DOHH2 (cell line): ENCODE measurements around the gene AMBRA1.

Experiments used
- H3F3A ChIP-seq: fragments of 200-600 bp; sonication (generic), shearing (Covaris generic); 2 replicates; pipeline ENCODE4 v1.6.0; 2016; ENCODE audit warnings: antibody characterized with exemption, mild to moderate bottlenecking; ENCODE audit not compliant: control insufficient read depth, insufficient read depth
- H3K27ac ChIP-seq: fragments of 200-600 bp; sonication (generic); 2 replicates; pipeline ENCODE4 v1.5.1; 2014; ENCODE audit warnings: low read depth, mild to moderate bottlenecking, low read length, moderate library complexity
- H3K27me3 ChIP-seq: fragments of 200-600 bp; sonication (generic); 2 replicates; pipeline ENCODE4 v1.6.1; 2014; ENCODE audit warnings: mild to moderate bottlenecking, low read length, mixed read lengths; ENCODE audit not compliant: control insufficient read depth
- H3K36me3 ChIP-seq: fragments of 200-600 bp; sonication (generic); 2 replicates; pipeline ENCODE4 v1.6.1; 2014; ENCODE audit warnings: mild to moderate bottlenecking, low read length, moderate library complexity, mixed read lengths; ENCODE audit not compliant: control insufficient read depth
- H3K4me1 ChIP-seq: fragments of 200-600 bp; sonication (generic); 2 replicates; pipeline ENCODE4 v1.6.1; 2014; ENCODE audit warnings: mild to moderate bottlenecking, low read length, mixed read lengths; ENCODE audit not compliant: control insufficient read depth
- H3K4me2 ChIP-seq: fragments of 200-600 bp; sonication (generic); 2 replicates; pipeline ENCODE4 v1.6.0; 2014; ENCODE audit warnings: mild to moderate bottlenecking, low read length, moderate library complexity
- H3K4me3 ChIP-seq: fragments of 200-600 bp; sonication (generic); 2 replicates; pipeline ENCODE4 v1.5.1; 2014; ENCODE audit warnings: mild to moderate bottlenecking, low read length, mixed read lengths
- H3K79me2 ChIP-seq: fragments of 200-600 bp; sonication (generic); 2 replicates; pipeline ENCODE4 v1.6.1; 2014; ENCODE audit warnings: mild to moderate bottlenecking, low read length, mixed read lengths; ENCODE audit not compliant: control insufficient read depth
- H3K9me2 ChIP-seq: fragments of 200-600 bp; sonication (generic); replicated peaks from 2 replicates; pipeline ENCODE4 v1.6.1; 2014; ENCODE audit warnings: mild to moderate bottlenecking, low read length, mixed read lengths; ENCODE audit not compliant: control insufficient read depth
- H3K9me3 ChIP-seq: fragments of 200-600 bp; sonication (generic); 2 replicates; pipeline ENCODE4 v1.6.1; 2014; ENCODE audit warnings: antibody characterized with exemption, low read length, mixed read lengths; ENCODE audit not compliant: control insufficient read depth, insufficient read depth
- H4K20me1 ChIP-seq: fragments of 200-600 bp; sonication (generic); 2 replicates; pipeline ENCODE4 v1.6.0; 2014; ENCODE audit warnings: low read depth, mild to moderate bottlenecking, antibody characterized with exemption, low read length, moderate library complexity; ENCODE audit not compliant: control insufficient read depth, insufficient read depth
- CTCF ChIP-seq: fragments of 200-600 bp; sonication (generic); IDR thresholded peaks from one replicate; pipeline ENCODE4 v1.5.1; 2014; ENCODE audit warnings: antibody characterized with exemption, mild to moderate bottlenecking, low read depth, low read length; ENCODE audit not compliant: poor library complexity, severe bottlenecking
- EZH2phosphoT487 ChIP-seq: fragments of 200-600 bp; sonication (generic); IDR thresholded peaks from 2 replicates; pipeline ENCODE4 v1.6.1; 2017; ENCODE audit warnings: borderline replicate concordance, mild to moderate bottlenecking, antibody characterized with exemption, low read length, moderate library complexity, mixed read lengths

AMBRA1 gene

GRCh38 chr11:46597609-46598219 lies 3.9 kb upstream of the AMBRA1 start:
- H3K27me3 ChIP-seq = no peaks in the 10 kb centered on the region
- H4K20me1 ChIP-seq = no peaks in the 10 kb centered on the region
- H3K4me3 ChIP-seq = no peak overlapping the region
- peaks cover 11% of the 10 kb centered on the region for H3K79me2 ChIP-seq
- peaks cover 5% of the 10 kb centered on the region; the same call in 1 of the 2 replicates for H3F3A ChIP-seq
- no peaks in the 10 kb centered on the region for H3K36me3 ChIP-seq
- peaks cover 20% of the 10 kb centered on the region for H3K4me1 ChIP-seq
- H3K9me3 ChIP-seq = no peaks in the 10 kb centered on the region
- H3K27ac ChIP-seq = no peak overlapping the region
- no peak for TF ChIP-seq EZH2phosphoT487
- TF ChIP-seq CTCF = no peak
- H3K4me2 ChIP-seq = no peak overlapping the region
- H3K9me2 ChIP-seq = no peaks in the 10 kb centered on the region

- Histone ChIP-seq H4K20me1 (no peaks in the 10 kb centered on the region), H3K9me2 (no peaks in the 10 kb centered on the region), H3K27me3 (no peaks in the 10 kb centered on the region), H3F3A (peaks cover 5% of the 10 kb centered on the region; the same call in 1 of the 2 replicates), H3K4me3 (no peak overlapping the region), H3K9me3 (no peaks in the 10 kb centered on the region), H3K79me2 (peaks cover 17% of the 10 kb centered on the region), H3K4me1 (peaks cover 26% of the 10 kb centered on the region), H3K27ac (no peak overlapping the region), H3K36me3 (no peaks in the 10 kb centered on the region), H3K4me2 (no peak overlapping the region)
- TF ChIP-seq CTCF (no peak), EZH2phosphoT487 (no peak)
Observed at GRCh38 chr11:46597155-46597554, 3.3 kb upstream of the AMBRA1 start.

- TF ChIP-seq EZH2phosphoT487 (no peak), CTCF (no peak)
- no peaks in the 10 kb centered on the region for H4K20me1 ChIP-seq
- peaks cover 26% of the 10 kb centered on the region for H3K4me1 ChIP-seq
- H3K36me3 ChIP-seq = no peaks in the 10 kb centered on the region
- peak overlapping the region; percentile 89 for H3K4me2 ChIP-seq
- no peaks in the 10 kb centered on the region for H3K9me3 ChIP-seq
- peaks cover 41% of the 10 kb centered on the region for H3K79me2 ChIP-seq
- H3K9me2 ChIP-seq = no peaks in the 10 kb centered on the region
- H3F3A ChIP-seq = no peaks in the 10 kb centered on the region
- H3K4me3 ChIP-seq = no peak overlapping the region; the same call in 1 of the 2 replicates
- H3K27ac ChIP-seq = no peak overlapping the region
- H3K27me3 ChIP-seq = no peaks in the 10 kb centered on the region
Observed at GRCh38 chr11:46594785-46595184, 962 bp upstream of the AMBRA1 start.
